HFFc6 (cell line): ENCODE data around the gene POLK. TPM values are rescaled to one million over a fixed set of nuclear protein-coding genes. Genes with fewer than 3 reads are reported as not detected.

Experiments used
- DNase-seq: peaks from one replicate; pipeline ENCODE4 v3.0.0-alpha.2; 2018
- H3K27ac Mint-ChIP-seq: 2 replicates; pipeline ENCODE4 v1.8.0; 2020; ENCODE audit warnings: mild to moderate bottlenecking, mixed read lengths
- H3K27me3 Mint-ChIP-seq: 2 replicates; pipeline ENCODE4 v1.8.0; 2021; ENCODE audit warnings: mild to moderate bottlenecking, moderate library complexity, mixed read lengths; ENCODE audit not compliant: insufficient read depth
- H3K36me3 Mint-ChIP-seq: 2 replicates; pipeline ENCODE4 v1.8.0; 2021; ENCODE audit warnings: low read depth, mixed read lengths
- H3K4me1 Mint-ChIP-seq: 2 replicates; pipeline ENCODE4 v1.8.0; 2020; ENCODE audit warnings: low read depth, mixed read lengths
- H3K4me3 Mint-ChIP-seq: 2 replicates; pipeline ENCODE4 v1.8.0; 2020; ENCODE audit warnings: mild to moderate bottlenecking, moderate library complexity, mixed read lengths
- H3K9me3 Mint-ChIP-seq: 2 replicates; pipeline ENCODE4 v1.8.0; 2020; ENCODE audit warnings: mild to moderate bottlenecking, mixed read lengths
- CTCF ChIP-seq: fragments of 200-600 bp; sonication (generic); IDR thresholded peaks from 2 replicates; pipeline ENCODE4 v1.5.0; 2021; ENCODE audit warnings: antibody characterized with exemption, mild to moderate bottlenecking
- total RNA-seq, 6 experiments: library from RNA; stranded (reverse); fragmentation: NEBNext Ultra II Directional; extraction: Animal tissue kit (Norgen Biotek cat#: 25700); gene quantifications; 2 replicates in 1 of 6; 3 replicates in 5 of 6; pipeline ENCODE4 v1.2.3, GENCODE V29; 2021

The POLK gene
- total RNA-seq, 6 experiments from 2014 or later: 25.5 to 30.8 (median 28.7) TPM

- Mint-ChIP-seq H3K9me3 (no peaks in the 10 kb centered on the region), H3K27me3 (no peaks in the 10 kb centered on the region), H3K4me3 (no peak overlapping the region), H3K36me3 (no peaks in the 10 kb centered on the region), H3K27ac (no peak overlapping the region), H3K4me1 (peaks cover 27% of the 10 kb centered on the region)
- TF ChIP-seq CTCF: no peak
- no peak for DNase-seq
Measured at GRCh38 chr5:75614176-75614575, 102.5 kb downstream of the POLK start.

GRCh38 chr5:75616371-75616881 is 104.7 kb downstream of the POLK start:
- no peaks in the 10 kb centered on the region for H3K36me3 Mint-ChIP-seq
- H3K27me3 Mint-ChIP-seq: no peaks in the 10 kb centered on the region
- H3K9me3 Mint-ChIP-seq: no peaks in the 10 kb centered on the region
- no peak for TF ChIP-seq CTCF
- no peak overlapping the region for H3K4me3 Mint-ChIP-seq
- H3K4me1 Mint-ChIP-seq: peaks cover 11% of the 10 kb centered on the region
- no peak overlapping the region for H3K27ac Mint-ChIP-seq
- no peak for DNase-seq

GRCh38 chr5:75616971-75617621 is 105.4 kb downstream of the POLK start:
- H3K4me3 Mint-ChIP-seq: no peak overlapping the region
- peaks cover 11% of the 10 kb centered on the region for H3K4me1 Mint-ChIP-seq
- no peak overlapping the region; the same call in 1 of the 2 replicates for H3K27ac Mint-ChIP-seq
- H3K9me3 Mint-ChIP-seq: no peaks in the 10 kb centered on the region
- no peak for DNase-seq
- no peaks in the 10 kb centered on the region for H3K27me3 Mint-ChIP-seq
- no peak for TF ChIP-seq CTCF
- no peaks in the 10 kb centered on the region for H3K36me3 Mint-ChIP-seq

- no peak overlapping the region for H3K4me3 Mint-ChIP-seq
- no peaks in the 10 kb centered on the region for H3K36me3 Mint-ChIP-seq
- no peaks in the 10 kb centered on the region for H3K9me3 Mint-ChIP-seq
- peaks cover 11% of the 10 kb centered on the region for H3K4me1 Mint-ChIP-seq
- no peak for DNase-seq
- H3K27me3 Mint-ChIP-seq: no peaks in the 10 kb centered on the region
- no peak overlapping the region; the same call in 1 of the 2 replicates for H3K27ac Mint-ChIP-seq
- no peak for TF ChIP-seq CTCF
Measured at GRCh38 chr5:75617736-75618352, 106.2 kb downstream of the POLK start.

- no peaks in the 10 kb centered on the region for H3K9me3 Mint-ChIP-seq
- no peaks in the 10 kb centered on the region for H3K36me3 Mint-ChIP-seq
- H3K27me3 Mint-ChIP-seq: no peaks in the 10 kb centered on the region
- DNase-seq: no peak
- no peak for TF ChIP-seq CTCF
- peaks cover 22% of the 10 kb centered on the region for H3K4me1 Mint-ChIP-seq
- H3K27ac Mint-ChIP-seq: no peak overlapping the region
- no peak overlapping the region for H3K4me3 Mint-ChIP-seq
Measured at GRCh38 chr5:75620184-75620959, 108.7 kb downstream of the POLK start.
